Activated CD4-positive, alpha-beta T cell treated with anti-CD3 and anti-CD28 coated beads, Interleukin-2, Interleukin-4, amounts not matched to agents 100 ng/mL and 50 ng/mL, durations not matched to agents 16 hours and 8 hours (primary cell): ENCODE results near the gene KRT6C.

Experiments
- DNase-seq: peaks from one replicate; pipeline ENCODE4 v3.0.0-alpha.2; 2020; ENCODE audit warnings: low spot score

KRT6C gene

GRCh38 chr12:52434760-52435530, 38.7 kb downstream of the KRT6C start:
- DNase-seq: no peak

DNA sequence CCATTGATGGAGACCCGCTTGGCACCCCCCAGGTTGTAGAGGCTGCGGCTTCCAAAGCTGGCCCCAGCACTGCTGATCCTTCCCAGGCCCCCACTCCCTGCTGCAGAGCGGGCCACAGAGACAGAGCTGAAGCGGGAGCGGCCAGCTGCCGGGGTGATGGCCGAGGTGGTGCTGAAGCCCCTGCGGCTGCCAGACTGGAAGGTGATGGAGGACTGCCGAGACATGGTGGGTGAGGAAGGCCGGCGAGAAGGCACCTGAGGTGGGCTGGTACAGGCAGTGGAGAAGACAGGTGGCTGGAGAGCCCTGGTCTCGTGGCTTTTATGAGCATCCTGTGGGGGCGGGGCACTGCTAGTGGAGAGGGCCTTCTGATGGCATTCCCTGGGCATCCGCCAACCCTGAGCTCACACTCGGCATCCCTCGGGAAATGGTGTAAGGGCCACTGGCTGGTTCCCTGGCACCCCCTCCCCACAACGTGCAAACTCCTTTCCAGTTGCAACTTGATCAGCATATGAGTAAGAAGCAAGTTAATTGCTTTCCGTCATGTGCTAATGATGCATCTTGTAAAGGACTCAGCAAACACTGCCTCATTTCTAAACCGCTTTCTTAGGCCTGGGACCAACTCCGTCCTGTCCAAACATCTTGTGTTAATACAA, 39.4 kb downstream of the KRT6C start, which contains the start of gene KRT75:
KRT75 (minus strand) TSS at position 291 of the 653 bp plus-strand sequence; CDS start at position 224, 67 bp downstream.
- no peak for DNase-seq

GRCh38 chr12:52433501-52434080, 40.0 kb downstream of the KRT6C start:
- DNase-seq: no peak

DNA sequence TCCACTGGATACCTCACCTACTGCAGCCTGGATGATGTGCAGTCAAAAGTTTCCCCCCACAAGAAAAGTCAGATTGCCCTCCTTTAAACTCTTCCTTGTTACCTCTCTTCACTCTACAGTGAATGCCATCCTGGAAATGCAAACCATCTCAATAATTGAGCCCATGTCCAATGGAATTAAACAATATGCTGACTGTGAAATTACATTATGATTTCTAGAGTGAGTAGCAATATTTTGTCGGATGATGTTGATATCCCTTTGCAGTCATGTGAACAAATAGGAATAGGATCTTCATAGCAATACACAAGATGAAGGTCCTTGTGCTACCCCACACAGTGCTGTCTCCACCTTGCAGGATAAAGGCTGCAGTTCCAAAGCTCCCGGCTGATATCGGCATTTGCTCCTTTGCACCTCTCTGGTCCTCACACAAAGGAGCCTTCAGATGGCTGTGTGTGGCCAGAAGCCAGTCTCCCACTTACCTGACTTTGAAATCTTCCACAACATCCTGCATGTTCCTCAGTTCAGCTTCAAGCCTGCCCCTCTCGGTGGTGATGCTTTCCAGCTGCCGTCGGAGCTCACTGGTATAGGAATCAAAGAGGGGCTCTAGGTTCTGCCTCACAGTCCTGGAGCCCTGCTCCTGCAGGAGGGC, 40.9 kb downstream of the KRT6C start:
- no peak for DNase-seq

DNA sequence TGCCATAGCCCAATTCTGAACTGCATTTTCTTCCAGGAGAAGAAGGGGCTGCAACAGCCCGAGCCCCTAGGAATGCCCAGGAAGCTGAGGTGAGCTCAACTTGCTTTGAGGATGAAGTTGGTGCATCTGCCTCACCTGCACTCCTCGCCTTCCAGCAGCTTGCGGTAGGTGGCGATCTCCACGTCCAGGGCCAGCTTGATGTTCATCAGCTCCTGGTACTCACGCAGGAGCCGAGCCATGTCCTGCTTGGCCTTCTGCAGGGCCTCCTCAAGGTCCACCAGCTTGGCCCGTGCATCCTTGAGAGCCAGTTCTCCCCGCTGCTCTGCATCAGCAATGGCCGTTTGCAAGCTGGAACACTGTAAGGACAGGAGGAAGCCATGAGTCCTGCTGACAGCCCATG, 45.5 kb downstream of the KRT6C start:
- no peak for DNase-seq

GRCh38 chr12:52427083-52427482, 46.5 kb downstream of the KRT6C start:
- DNase-seq: no peak

DNA sequence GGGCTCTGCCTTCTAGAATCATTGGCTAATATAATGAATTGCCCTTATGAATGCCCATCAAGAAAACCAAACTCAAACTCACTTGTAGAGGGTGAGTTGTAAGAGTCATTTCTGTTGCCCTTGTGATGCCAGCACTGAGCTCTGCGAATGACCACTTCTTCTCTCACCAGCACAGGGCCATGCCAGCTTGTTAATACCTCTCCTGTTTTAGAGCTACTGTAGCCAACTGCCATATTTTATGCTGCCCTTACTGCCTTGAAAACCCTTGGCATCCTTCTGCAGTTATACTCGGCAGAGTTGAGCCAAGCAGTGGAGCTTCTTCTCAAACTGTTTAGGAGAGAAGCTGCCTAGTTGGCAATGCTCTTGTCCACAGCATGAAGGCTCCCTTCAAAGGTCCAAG, 47.6 kb downstream of the KRT6C start:
- no peak for DNase-seq

GRCh38 chr12:52425466-52425865, 48.1 kb downstream of the KRT6C start:
- DNase-seq: no peak

GRCh38 chr12:52423661-52424500, 49.7 kb downstream of the KRT6C start:
- DNase-seq: no peak

GRCh38 chr12:52423035-52423434, 50.6 kb downstream of the KRT6C start:
- DNase-seq: no peak

DNA sequence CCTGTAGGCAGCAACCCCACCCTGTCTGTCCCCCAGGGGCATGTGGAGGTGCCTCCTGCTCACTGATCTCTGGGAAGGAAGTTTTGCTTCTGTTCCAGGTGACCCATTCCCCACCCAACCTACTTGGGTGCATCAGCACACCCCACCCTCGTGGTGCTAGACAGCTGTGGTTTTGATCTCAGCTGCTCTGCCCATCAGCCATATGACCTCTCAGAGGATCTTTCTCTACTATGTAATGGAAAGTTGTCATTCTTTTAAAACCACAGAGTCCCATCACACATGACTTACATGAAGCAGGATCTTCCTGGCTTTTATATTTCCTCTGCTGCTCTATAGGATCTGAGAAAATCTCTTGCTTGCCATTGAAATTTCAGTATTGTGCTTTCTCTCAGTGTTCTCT, 53.9 kb downstream of the KRT6C start:
- DNase-seq: no peak

DNA sequence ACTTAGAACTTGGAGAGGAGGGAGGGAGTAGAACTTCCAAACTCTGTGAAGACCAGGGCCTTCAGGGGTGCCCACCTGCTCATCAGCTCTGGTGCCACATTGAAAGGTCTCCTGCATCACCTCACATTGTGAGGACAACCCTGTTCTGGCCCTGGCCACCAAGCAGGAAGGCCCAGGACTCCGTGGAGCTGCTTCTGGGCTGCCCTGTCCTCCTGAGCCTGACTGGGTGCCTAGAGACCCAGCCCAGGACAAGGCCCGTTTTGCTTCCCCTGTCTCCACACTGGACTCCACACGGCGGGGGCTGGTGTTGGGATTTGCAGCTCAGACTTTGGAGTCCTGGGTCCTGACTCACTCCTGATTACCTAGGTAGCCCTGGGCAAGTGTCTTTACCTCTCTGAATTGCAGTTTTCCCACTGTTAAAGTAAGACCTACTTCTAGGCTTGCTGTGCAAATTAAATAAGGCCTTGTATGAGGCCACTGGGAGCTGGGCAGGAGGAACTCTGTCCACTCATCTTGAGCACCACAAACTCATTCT, 55.0 kb downstream of the KRT6C start:
- DNase-seq: no peak
